Stimulated activated CD4-positive, alpha-beta T cell treated with anti-CD3 and anti-CD28 coated beads, Interleukin-4, amount 100 ng/mL, for 48 hours (primary cell): ENCODE data around the gene TAF4.

Source experiments
- DNase-seq, 2 donors: peaks; one replicate each; pipeline ENCODE4 v3.0.0-alpha.2; 2020; ENCODE audit warnings: low read depth in 2 of 2

Gene TAF4

GRCh38 chr20:61930776-61931475 lies 134.8 kb downstream of the TAF4 start:
- DNase-seq, result no peak

GRCh38 chr20:61929971-61930666 lies 135.6 kb downstream of the TAF4 start:
- no peak for DNase-seq

- DNase-seq, result no peak
These were observed 136.1 kb downstream of the TAF4 start for GRCh38 chr20:61929561-61929960.

- DNase-seq, result no peak
These were observed 137.7 kb downstream of the TAF4 start for GRCh38 chr20:61927826-61928541.

- no peak for DNase-seq
These were observed 138.4 kb downstream of the TAF4 start for GRCh38 chr20:61927193-61927825.

GRCh38 chr20:61926796-61927192 lies 138.9 kb downstream of the TAF4 start:
- no peak for DNase-seq

- no peak for DNase-seq
These were observed 139.4 kb downstream of the TAF4 start for GRCh38 chr20:61926253-61926613.

- no peak for DNase-seq
These were observed 140.0 kb downstream of the TAF4 start for GRCh38 chr20:61925555-61926252.

GRCh38 chr20:61924858-61925554 lies 140.7 kb downstream of the TAF4 start:
- DNase-seq, result no peak
